Measurements from ENCODE around the gene OXTR.

DNA sequence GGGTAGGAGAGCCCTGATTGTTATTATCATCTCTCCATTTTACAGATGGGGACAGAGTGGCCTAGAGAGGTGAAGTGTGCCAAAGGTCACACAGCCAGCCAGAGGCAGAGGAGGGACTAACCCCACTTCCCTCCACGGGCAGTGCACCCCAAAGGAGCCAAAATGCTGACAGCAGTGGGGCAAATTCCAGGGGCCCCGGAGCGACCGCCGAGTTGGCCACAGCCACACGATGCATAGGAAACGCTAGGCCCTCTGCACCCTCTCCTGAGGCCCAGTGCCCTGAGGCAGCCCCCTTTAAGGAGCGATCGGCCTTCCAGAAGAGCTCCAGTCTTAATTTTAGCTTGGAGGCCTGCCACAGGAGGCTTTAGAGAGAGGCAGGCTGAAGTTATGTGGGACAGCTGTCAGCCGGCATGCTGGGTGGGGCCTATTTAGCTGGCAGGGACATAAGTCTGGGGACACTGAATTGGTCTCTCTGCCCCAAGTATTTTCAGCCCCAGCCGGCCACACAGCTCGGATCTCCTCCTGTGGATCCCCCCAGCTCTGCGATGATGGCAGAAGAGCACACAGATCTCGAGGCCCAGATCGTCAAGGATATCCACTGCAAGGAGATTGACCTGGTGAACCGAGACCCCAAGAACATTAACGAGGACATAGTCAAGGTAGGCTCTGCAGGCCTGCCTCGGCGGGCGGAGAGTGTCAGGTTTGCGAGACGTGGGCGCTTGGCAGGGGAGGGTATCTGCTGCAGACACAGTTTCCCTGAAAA is 35.9 kb downstream of the OXTR start, which contains the start of gene CAV3:
- TF ChIP-seq, protein P1, sequence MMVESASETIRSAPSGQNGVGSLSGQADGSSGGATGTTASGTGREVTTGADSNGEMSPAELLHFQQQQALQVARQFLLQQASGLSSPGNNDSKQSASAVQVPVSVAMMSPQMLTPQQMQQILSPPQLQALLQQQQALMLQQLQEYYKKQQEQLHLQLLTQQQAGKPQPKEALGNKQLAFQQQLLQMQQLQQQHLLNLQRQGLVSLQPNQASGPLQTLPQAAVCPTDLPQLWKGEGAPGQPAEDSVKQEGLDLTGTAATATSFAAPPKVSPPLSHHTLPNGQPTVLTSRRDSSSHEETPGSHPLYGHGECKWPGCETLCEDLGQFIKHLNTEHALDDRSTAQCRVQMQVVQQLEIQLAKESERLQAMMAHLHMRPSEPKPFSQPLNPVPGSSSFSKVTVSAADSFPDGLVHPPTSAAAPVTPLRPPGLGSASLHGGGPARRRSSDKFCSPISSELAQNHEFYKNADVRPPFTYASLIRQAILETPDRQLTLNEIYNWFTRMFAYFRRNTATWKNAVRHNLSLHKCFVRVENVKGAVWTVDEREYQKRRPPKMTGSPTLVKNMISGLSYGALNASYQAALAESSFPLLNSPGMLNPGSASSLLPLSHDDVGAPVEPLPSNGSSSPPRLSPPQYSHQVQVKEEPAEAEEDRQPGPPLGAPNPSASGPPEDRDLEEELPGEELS (CRISPR knock-in tag; IDR thresholded peaks at IDR 0.05) = no peak
- TF ChIP-seq, protein P2, sequence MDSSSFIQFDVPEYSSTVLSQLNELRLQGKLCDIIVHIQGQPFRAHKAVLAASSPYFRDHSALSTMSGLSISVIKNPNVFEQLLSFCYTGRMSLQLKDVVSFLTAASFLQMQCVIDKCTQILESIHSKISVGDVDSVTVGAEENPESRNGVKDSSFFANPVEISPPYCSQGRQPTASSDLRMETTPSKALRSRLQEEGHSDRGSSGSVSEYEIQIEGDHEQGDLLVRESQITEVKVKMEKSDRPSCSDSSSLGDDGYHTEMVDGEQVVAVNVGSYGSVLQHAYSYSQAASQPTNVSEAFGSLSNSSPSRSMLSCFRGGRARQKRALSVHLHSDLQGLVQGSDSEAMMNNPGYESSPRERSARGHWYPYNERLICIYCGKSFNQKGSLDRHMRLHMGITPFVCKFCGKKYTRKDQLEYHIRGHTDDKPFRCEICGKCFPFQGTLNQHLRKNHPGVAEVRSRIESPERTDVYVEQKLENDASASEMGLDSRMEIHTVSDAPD (CRISPR knock-in tag; IDR thresholded peaks at IDR 0.05) = no peak
- TF ChIP-seq, protein P3, sequence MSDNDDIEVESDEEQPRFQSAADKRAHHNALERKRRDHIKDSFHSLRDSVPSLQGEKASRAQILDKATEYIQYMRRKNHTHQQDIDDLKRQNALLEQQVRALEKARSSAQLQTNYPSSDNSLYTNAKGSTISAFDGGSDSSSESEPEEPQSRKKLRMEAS (IDR thresholded peaks at IDR 0.05) = no peak
- TF ChIP-seq ZZZ3 (CRISPR knock-in tag; IDR thresholded peaks at IDR 0.05; ENCODE audit: borderline replicate concordance) (no peak), ZNF629 (CRISPR knock-in tag; conservative IDR thresholded peaks at IDR 0.05) (no peak), RAD21 (CRISPR knock-in tag; IDR thresholded peaks at IDR 0.05) (no peak)
- TF ChIP-seq, protein P4, sequence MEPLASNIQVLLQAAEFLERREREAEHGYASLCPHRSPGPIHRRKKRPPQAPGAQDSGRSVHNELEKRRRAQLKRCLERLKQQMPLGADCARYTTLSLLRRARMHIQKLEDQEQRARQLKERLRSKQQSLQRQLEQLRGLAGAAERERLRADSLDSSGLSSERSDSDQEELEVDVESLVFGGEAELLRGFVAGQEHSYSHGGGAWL (CRISPR knock-in tag; IDR thresholded peaks at IDR 0.05) = no peak
- TF ChIP-seq, protein P5, sequence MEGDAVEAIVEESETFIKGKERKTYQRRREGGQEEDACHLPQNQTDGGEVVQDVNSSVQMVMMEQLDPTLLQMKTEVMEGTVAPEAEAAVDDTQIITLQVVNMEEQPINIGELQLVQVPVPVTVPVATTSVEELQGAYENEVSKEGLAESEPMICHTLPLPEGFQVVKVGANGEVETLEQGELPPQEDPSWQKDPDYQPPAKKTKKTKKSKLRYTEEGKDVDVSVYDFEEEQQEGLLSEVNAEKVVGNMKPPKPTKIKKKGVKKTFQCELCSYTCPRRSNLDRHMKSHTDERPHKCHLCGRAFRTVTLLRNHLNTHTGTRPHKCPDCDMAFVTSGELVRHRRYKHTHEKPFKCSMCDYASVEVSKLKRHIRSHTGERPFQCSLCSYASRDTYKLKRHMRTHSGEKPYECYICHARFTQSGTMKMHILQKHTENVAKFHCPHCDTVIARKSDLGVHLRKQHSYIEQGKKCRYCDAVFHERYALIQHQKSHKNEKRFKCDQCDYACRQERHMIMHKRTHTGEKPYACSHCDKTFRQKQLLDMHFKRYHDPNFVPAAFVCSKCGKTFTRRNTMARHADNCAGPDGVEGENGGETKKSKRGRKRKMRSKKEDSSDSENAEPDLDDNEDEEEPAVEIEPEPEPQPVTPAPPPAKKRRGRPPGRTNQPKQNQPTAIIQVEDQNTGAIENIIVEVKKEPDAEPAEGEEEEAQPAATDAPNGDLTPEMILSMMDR (CRISPR knock-in tag; IDR thresholded peaks at IDR 0.05) = no peak
